Endothelial cell (in vitro differentiated cells): ENCODE results near the gene RPH3AL. TPM values are rescaled to one million over a fixed set of nuclear protein-coding genes. Genes with fewer than 3 reads are reported as not detected.

ENCODE experiments used
- DNase-seq: peaks from one replicate; pipeline ENCODE4 v3.0.0; 2021; ENCODE audit warnings: low spot score
- H3K27ac Mint-ChIP-seq: one replicate; pipeline ENCODE4 v1.8.0; 2021; ENCODE audit warnings: mixed read lengths, inconsistent platforms; ENCODE audit not compliant: unreplicated experiment
- H3K27me3 Mint-ChIP-seq: one replicate; pipeline ENCODE4 v1.8.0; 2021; ENCODE audit warnings: mild to moderate bottlenecking, moderate library complexity, mixed read lengths, inconsistent platforms; ENCODE audit not compliant: unreplicated experiment
- H3K36me3 Mint-ChIP-seq: one replicate; pipeline ENCODE4 v1.8.0; 2021; ENCODE audit warnings: mild to moderate bottlenecking, low read depth, mixed read lengths, inconsistent platforms; ENCODE audit not compliant: unreplicated experiment
- H3K4me1 Mint-ChIP-seq: one replicate; pipeline ENCODE4 v1.8.0; 2021; ENCODE audit warnings: mild to moderate bottlenecking, mixed read lengths, inconsistent platforms; ENCODE audit not compliant: unreplicated experiment
- H3K4me3 Mint-ChIP-seq: one replicate; pipeline ENCODE4 v1.8.0; 2021; ENCODE audit warnings: mild to moderate bottlenecking, mixed read lengths, inconsistent platforms; ENCODE audit not compliant: unreplicated experiment
- H3K9me3 Mint-ChIP-seq: one replicate; pipeline ENCODE4 v1.8.0; 2021; ENCODE audit warnings: mixed read lengths, inconsistent platforms; ENCODE audit not compliant: unreplicated experiment
- total RNA-seq: library from RNA; stranded (reverse); fragmentation: NEBNext Ultra II Directional; extraction: Animal tissue kit (Norgen Biotek cat#: 25700); gene quantifications from one replicate; pipeline ENCODE4 v1.2.1, GENCODE V29; 2021; ENCODE audit not compliant: unreplicated experiment
- TF ChIP-seq, protein P1 (sequence below): fragments of 200-600 bp; sonication (generic); IDR thresholded peaks from one replicate; pipeline ENCODE4 v1.5.0; 2021; ENCODE audit warnings: antibody characterized with exemption; ENCODE audit not compliant: unreplicated experiment

Gene RPH3AL
- total RNA-seq, 1 donor from 2014 or later, result 3.4 TPM

- DNase-seq, result no peak
- Mint-ChIP-seq H3K27ac (no peak overlapping the region), H3K4me1 (no peaks in the 10 kb centered on the region), H3K9me3 (no peaks in the 10 kb centered on the region), H3K36me3 (no peaks in the 10 kb centered on the region), H3K4me3 (no peak overlapping the region), H3K27me3 (no peaks in the 10 kb centered on the region)
- TF ChIP-seq, protein P1, sequence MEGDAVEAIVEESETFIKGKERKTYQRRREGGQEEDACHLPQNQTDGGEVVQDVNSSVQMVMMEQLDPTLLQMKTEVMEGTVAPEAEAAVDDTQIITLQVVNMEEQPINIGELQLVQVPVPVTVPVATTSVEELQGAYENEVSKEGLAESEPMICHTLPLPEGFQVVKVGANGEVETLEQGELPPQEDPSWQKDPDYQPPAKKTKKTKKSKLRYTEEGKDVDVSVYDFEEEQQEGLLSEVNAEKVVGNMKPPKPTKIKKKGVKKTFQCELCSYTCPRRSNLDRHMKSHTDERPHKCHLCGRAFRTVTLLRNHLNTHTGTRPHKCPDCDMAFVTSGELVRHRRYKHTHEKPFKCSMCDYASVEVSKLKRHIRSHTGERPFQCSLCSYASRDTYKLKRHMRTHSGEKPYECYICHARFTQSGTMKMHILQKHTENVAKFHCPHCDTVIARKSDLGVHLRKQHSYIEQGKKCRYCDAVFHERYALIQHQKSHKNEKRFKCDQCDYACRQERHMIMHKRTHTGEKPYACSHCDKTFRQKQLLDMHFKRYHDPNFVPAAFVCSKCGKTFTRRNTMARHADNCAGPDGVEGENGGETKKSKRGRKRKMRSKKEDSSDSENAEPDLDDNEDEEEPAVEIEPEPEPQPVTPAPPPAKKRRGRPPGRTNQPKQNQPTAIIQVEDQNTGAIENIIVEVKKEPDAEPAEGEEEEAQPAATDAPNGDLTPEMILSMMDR, result no peak
Measured at GRCh38 chr17:394718-395095, 42.1 kb upstream of the RPH3AL start.

DNA sequence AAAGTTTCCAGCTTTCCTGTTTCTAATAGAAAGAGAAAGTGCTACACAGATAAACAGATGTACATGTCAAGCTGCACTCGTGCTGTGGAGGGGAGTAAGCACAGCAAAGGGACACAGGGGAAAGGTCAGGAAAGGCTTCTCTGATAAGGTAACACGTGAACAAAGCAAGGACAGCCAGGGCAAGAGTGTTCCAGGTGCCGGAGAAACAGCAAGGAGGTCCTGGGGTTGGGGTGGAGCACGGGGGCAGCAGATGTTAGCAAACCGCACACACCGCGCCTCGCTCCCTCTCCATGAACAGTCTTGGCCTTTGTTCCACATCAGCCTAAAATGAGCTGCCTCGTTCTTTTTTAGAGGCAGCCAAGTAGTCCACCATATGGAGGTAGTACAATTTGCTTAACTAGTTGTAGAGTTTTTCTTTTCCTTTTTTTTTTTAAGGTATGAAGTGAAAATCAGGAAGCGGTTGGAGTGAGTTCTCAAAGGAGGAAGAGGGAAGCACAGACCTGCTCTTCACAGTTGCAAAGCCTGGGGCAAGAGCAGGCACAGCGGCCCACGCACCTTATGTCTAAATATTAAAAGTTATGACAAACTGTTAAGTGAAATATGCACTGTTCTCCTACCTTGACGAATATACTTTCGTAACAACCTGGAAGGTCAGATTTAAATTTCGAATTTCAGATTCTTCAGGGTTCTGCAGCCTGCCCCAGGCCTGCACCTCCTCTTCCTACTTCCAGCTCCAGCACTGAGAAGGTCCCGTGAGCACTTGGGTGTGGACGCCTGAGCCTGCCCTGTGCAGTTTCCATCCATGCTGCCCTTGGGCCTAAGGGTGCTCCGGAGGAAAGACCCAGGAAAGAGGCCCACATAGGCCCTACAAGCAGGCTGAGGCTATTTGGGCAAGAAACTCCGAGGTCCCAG lies 41.5 kb upstream of the RPH3AL start:
- no peak for DNase-seq
- no peaks in the 10 kb centered on the region for H3K4me1 Mint-ChIP-seq
- TF ChIP-seq, protein P1, result no peak
- H3K27ac Mint-ChIP-seq, result no peak overlapping the region
- H3K36me3 Mint-ChIP-seq, result no peaks in the 10 kb centered on the region
- H3K4me3 Mint-ChIP-seq, result no peak overlapping the region
- H3K27me3 Mint-ChIP-seq, result no peaks in the 10 kb centered on the region
- H3K9me3 Mint-ChIP-seq, result no peaks in the 10 kb centered on the region

DNA sequence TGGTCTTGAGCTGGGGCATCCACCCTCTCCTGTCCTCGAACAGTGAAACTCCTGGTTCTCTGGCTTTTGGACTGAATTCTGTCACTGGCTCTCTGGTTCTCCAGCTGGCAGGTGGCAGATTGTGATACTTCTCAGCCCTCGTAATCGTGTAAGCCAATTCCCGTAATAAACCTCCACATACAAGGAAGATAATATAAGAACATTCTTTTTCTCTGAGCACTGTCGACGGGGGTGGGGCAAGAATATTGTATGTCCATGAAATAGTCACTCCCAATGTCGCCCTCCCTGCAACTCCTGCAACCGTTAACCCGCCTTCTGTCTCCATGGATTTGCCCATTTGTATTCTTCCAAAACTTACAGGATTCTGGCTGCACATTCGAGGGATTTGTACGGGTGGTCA lies 39.2 kb upstream of the RPH3AL start:
- Mint-ChIP-seq H3K27me3 (peaks cover 8% of the 10 kb centered on the region), H3K27ac (no peak overlapping the region), H3K4me1 (no peaks in the 10 kb centered on the region), H3K36me3 (no peaks in the 10 kb centered on the region), H3K4me3 (no peak overlapping the region), H3K9me3 (no peaks in the 10 kb centered on the region)
- TF ChIP-seq, protein P1, result no peak
- no peak for DNase-seq

DNA sequence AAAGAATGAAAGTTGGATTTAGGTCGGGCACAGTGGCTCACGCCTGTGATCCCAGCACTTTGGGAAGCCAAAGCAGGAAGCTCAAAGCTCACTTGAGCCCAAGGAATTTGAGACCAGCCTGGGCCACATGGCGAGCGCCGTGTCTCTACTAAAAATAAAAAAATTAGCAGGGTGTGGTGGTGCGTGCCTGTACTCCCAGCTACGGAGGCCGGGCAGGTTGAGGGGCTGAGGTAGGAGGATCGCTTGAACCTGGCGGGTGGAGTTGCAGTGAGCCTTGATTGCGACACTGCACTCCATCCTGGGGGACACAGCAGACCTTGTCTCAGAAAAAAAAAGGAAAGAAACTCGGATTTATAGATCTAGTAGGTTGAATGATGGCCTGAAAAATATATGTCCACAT lies 37.4 kb upstream of the RPH3AL start:
- Mint-ChIP-seq H3K36me3 (peaks cover 2% of the 10 kb centered on the region), H3K27me3 (peaks cover 13% of the 10 kb centered on the region), H3K27ac (no peak overlapping the region), H3K4me3 (no peak overlapping the region), H3K4me1 (no peaks in the 10 kb centered on the region), H3K9me3 (no peaks in the 10 kb centered on the region)
- no peak for DNase-seq
- TF ChIP-seq, protein P1, result no peak

- H3K27ac Mint-ChIP-seq, result no peak overlapping the region
- H3K4me1 Mint-ChIP-seq, result peaks cover 7% of the 10 kb centered on the region
- no peak overlapping the region for H3K4me3 Mint-ChIP-seq
- TF ChIP-seq, protein P1, result no peak
- DNase-seq, result no peak
- peaks cover 21% of the 10 kb centered on the region for H3K27me3 Mint-ChIP-seq
- H3K9me3 Mint-ChIP-seq, result no peaks in the 10 kb centered on the region
- peaks cover 6% of the 10 kb centered on the region for H3K36me3 Mint-ChIP-seq
Measured at GRCh38 chr17:388087-388486, 35.5 kb upstream of the RPH3AL start.
